Activated CD8-positive, alpha-beta memory T cell treated with anti-CD3 and anti-CD28 coated beads, Interleukin-2, amount 50 U/mL, for 4 hours (primary cell): ENCODE results near the gene SORCS2.

ENCODE experiments used
- DNase-seq: peaks from one replicate; pipeline ENCODE4 v3.0.0-alpha.2; 2020

The SORCS2 gene

DNA sequence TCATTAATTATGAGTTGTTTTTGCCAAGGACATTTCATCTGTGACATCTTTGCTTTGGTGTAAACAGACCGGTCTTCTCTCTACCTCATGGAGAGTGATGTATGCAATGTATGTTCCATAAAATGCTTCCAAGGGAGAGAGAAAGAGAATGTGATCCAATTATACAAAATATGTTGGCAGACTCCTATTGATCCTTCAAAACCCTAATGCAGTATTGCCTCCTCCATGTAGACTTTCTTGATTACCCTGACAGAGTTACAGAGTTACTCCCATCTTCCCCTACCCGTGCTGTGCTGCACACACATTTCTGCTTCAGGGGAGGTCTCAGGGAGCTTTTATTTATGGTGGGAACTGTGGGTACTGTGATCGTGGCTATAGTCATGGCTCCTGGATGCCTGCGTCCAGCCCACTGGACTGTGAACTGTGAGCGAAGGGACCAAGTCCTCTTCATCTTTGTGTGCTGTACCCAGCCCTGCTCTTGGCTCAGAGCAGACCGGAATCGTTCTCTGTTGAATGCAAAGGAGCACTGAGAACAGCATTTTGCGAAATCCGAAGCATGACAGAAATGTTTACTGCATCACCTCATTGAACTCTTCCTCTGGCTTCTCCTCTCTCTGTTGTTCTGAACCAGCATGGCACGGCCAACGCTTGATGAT, 32.7 kb downstream of the SORCS2 start:
- no peak for DNase-seq

DNA sequence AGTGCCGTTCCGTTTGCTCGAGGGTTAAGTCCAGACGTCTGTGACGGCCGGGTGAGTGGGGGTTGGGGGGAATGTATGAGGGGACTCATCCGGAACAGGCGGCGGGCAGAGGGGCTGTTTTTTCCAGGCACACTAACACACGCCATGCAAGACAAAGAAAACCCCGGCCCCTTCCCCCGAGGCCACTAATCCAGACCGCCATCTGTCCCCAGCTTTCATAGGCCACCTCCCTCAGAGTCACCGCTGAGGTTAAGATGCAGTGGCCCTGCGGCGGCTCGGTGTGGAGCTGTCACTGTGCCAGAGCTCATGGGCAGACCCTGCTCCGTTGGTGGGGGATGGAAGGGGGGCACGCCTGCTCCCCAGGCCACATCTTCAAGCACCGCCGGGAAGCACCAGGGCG, 34.1 kb downstream of the SORCS2 start:
- no peak for DNase-seq

DNA sequence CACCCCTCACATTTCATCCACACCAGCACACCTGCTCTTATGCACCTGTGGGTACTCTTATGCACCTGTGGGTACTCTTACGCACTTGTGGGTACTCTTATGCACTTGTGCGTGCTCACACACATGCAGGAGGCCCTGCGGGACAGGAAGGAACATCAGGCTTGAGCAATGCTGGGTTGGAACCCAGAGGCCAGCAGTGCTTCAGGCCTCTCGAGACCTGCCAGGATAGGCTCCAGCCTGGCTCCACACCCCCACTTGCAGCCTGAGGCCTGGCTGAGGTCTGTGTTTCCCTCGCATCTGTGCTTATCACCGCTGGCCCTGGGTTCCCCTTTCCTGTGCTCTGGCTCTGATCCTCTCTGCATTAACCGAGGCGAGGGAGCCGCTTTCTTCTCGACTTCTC, 34.7 kb downstream of the SORCS2 start:
- no peak for DNase-seq

DNA sequence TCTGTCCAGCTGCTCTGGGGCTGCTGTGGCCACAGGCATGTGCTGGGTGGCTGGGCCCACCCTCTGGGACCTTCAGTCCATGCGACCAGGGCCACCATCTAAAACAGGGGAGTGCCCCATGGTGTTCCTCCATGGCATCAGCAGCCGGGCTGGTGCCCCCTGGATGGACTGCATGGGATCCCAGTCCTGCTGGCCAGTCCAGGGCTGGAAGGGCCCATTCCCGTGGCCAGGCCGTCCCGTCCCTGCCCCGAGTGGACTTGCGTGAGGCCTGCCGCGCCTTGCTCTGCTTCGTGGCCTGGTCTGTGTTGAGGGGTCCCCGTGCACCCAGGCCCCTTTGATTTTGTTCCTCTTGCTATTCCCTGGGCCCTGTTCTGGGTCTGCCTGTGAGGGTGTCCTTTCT, 36.4 kb downstream of the SORCS2 start:
- no peak for DNase-seq

DNA sequence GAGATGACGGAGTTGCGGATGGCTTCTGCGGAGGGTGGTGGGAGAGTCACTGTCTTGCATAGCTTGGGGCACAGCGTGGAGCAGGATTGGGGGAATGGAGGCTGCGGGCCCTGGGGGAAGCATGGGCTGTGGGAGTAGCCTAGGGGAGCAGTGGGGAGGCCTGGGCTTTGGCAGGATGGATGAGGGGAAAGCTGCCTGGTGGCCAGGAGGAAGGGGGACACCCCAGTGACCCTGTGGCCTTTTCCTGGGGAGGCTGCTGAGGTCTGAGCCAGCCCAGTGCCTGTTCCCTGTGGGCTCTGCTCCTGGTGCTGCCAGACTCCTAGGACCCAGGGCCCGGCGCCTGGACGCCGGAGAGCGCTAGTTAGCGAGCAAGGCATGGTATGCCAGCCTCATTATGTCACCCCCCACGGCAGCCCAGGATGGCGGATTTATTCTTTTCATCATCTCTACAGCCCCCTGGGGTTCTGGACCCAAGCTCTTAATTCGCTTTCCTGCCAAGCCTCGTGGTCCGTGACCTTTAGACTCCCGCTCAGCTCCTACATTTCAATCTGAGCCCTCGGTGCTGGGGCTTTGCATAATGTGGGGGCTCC, 39.8 kb downstream of the SORCS2 start:
- no peak for DNase-seq

DNA sequence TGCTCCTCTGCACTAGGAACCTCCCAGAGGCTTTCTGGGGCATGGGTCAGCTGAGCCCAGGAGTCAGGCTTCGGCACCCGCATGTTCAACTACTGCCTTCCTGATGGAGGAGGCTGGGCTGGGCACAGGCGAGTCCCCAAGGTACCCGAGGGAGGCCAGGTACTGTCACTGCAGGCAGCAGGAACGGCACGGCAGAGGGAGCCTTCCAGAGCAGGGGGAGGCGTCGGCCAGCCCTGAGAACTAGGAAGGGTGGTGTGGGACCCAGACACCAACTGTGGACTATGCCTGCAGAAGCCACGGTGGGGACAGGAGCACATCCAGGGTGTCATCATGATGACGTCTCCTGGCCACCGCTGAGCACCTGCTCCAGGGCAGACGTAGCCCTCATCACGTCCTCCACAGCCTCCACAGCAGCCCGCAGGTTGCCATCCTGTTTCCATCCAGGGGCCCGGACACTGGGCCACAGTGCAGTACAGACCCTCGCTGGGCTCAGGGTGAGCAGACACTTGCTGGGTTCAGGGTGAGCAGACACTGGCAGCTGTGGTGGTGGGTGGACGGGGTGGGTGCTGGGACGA, 40.8 kb downstream of the SORCS2 start:
- DNase-seq = no peak

DNA sequence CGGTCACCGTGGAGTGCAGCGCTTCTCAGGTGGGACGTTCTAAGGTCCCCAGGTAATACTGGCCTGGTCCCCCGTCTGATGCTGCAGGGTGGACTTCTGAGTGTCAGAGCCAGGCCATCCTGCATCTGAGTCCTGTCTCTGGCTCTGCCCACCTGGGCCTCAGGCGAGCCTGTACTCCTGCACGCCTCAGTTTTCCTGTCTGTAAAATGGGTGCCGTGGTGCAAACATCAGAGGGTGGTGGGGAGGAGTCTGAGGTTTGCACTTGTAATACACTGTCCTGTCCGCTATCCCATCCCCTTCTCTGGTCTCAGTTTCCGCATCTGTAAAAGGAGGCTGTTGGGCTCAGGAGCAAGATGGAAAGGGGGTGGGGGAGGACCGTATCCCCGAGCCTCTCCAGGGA, 41.3 kb downstream of the SORCS2 start:
- DNase-seq = no peak

DNA sequence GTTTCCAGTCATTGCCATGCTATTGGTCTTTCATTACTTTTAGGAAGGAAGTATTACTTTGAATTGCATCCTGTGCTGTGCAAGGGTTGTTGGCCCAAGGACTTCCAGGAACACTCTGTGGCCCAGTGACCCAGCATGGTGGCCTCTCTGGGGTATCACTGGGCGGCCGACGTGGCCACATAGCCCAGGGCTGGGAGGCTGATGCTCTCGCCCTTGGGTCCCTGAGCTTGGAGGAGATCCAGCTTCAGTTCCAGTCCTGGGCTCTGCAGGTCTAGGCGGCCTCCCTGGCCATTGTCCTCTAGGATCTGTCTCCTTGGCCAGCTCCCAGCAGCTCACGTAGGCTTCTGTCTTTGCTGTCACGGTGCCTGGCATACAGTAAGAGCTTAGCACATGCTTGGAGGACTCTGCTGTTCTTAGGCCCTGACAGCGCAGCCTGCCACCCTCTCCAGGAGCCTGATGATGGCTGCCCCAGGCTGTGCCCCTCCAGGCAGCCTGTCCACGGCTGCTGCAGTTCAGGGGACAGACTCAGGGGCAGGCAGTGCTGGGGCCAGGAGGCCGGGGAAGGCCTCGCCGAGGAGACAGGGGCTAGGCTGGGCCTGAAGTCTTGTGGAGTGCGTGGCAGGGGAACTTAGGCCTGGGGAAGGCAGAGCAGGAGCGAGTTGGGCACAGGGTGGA, 42.2 kb downstream of the SORCS2 start:
- DNase-seq = no peak

DNA sequence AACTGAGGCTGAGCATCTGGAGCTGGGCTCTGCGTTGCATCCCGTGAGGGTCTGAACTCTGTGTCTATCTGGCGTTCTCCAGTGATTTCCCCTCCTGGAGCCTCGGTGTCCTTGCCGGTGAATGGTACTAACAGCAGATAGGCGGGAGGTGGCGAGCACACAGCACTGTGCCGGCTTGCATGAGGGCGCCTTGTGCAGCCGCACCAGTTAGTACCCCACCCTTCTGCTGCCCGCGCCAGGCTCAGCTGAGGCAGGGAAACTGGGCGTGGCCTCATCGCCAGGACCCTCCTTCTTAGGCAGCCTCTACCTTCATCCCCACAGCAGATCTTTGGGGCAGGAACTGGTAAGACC, 42.7 kb downstream of the SORCS2 start:
- DNase-seq = no peak

DNA sequence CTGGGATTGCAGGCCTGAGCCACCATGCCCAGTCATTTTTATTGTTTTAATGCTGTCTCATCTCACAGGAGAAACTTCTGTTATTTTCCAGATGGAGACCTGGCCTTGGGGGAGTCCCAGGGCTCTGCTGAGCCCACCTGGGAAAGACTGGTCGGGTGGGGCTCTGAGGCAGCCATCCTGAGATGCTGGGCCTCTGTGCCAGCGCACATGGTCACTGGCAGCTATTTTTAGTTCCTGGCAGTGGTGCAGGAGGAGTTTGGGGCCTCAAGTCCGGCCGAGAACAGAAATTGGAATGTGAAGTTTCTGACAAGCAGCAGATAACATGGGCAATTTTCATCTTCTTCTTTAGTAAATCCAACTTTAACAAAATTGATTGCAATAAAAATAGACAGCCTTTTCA, 44.5 kb downstream of the SORCS2 start:
- DNase-seq = no peak

DNA sequence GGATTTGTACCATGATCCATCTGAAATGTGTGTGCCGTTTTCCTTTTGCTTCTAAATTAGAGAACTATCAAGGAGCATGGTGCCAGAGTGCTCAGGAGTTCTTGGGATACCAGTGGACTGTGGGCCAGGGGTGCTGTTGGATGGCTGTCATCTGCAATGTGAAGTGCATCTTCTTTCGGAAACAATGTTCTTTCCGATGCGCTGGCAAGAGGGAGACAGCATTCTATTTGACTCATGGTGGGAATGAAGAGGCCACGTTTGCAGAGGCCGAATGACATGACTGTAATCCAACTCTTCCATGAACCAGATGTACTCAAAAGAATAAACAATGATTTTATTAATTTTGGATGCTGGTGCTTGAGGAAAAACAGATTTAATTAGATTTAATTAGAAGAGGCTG, 45.5 kb downstream of the SORCS2 start:
- DNase-seq = no peak

DNA sequence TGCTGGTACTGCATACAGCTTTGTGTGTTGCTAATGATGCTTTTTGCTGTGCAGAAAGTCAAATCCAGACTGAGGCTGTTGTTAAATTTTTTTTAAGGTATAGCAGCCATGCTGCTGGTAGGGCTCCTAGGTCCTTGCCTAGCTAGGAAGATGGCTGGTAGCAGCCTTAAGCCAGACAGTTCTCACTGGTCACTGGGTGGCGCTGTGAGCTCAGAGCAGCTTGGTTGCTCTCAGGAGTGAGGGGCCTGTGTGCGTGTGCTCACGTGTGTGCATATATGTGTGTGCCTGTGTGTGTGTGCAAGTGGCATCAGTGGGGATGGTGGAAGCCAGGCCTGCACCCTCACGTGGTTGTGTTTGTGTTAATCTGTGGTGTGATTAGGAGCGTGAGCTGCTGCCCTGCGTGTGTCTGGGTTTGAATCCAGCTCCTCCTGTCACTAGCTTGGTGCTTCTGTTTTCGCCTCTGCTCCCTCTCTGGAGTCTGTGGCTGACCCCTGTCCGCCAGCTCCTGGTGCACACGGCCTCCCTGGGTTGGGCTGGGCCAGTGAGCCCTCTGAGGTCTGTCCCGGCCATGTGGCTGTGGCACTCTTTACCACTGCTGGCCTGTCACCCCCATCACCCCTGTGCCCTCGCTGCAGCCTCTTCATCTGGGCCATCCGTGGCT, 46.1 kb downstream of the SORCS2 start:
- no peak for DNase-seq

DNA sequence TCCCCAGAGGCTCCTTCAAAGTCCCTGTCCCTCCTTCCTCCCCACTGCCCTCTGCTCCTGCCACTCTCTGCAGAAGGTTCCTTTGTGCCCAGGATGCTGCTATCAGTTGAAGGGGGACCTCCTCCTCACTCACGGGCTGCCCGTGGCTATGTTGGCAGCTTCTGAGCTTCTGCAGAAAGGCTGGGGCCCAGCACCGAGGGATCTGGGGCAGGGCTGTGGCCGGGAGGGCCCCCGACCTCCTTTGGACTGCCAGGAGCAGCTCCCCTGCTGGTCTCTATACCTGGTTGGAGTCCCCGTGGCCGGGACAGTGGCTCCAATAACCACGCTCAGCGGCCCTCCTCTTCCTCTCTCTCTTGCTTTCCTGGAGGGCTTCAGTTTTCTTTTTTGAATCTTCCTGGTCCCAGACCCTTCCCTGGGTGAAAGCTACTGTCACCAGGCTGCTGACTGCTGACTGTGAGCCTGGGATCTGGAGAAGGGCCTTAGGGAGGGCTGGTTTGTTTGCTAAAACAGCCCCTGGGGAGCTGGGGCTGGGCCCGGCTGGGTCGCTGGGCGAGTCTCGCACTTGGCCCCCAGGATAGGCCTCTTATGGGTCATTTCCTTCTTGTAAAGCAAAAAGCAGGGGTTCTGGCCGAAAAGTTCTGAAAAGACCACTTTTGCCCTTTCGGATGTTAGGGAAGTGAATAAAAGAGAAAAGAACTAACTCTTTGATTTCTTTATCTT, 46.9 kb downstream of the SORCS2 start:
- DNase-seq = no peak

DNA sequence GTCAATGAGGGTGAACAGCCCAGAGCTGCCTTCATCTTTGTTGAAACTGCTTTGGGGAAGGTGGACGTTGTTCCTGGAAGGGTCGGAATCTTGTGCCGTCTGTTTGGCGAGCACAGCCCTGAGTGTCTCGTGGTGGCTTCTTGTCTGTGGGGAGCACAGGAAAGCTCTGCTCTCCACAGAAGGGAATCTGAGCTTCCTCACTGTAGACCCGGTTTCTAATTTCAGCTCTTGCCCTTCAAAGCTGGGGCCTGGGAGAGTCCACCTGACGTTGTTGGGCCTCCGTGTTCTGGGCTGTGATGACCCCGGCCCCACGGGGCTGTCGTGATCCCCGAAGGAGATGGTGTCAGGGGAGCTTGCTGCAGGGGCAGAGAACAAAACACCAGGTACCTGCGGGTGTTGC, 47.5 kb downstream of the SORCS2 start:
- no peak for DNase-seq

DNA sequence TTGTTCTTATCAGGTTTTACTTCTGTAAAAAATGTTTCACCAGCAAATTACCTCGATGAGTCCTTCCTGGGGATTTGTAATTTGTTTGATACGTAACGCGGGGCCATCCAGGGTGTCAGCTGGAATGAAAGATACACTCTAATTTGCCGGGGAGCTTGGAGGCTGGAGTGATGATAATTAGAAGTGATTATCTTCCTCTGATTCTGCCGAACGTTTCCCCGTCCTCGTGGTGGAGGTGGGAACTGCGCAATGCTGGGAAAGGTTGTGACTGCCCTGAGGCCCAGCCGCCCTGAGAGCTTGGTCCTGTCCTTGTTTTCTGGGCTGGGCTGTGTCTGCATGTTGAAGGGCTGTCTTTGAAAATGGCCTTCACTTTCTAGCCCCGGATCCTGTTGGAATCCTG, 48.0 kb downstream of the SORCS2 start:
- no peak for DNase-seq

DNA sequence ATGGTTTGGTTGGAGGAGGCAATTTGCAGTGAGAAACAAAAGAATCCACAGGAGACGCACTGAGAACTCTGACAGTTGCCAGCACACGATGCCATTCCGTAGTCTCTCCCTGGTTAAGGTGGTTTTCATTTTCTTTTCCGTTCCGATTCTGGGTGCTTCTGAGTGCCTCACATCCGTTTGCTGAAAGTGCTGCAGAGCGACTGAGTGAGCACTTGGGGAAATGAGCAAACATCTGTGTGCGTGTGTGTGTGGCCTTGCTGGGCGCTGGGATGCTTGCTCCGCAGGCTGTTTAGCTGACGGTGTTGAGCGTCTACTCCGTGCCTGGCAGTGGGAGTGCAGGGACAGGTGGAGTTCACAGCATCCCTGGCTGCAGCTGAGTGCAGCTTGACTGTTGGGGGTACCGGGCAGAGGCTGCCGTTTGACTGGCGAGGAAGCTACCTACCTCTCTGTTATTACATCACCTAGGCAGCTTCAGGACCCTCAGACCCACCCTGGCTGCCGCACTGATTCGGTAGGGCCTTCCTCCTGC, 49.3 kb downstream of the SORCS2 start:
- no peak for DNase-seq

DNA sequence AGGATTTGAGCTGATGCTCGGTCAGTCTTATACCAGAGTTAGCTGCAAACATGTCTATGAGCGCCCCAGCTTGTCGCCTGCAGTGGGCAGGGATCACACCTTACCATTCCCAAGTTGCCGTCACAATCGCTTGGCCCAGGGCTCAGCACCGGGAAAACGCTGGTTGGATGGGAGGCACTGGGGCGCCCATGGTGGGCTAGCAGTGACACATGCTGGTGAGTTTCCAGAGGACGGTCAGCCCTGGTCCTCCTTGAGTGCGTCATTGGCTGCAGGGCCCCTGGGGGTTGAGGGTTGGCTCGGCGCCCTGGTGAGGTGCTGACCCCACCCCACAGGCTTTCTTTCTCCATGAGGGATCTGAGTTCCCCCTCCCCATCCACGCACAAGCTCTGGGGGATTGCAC, 50.4 kb downstream of the SORCS2 start:
- no peak for DNase-seq

DNA sequence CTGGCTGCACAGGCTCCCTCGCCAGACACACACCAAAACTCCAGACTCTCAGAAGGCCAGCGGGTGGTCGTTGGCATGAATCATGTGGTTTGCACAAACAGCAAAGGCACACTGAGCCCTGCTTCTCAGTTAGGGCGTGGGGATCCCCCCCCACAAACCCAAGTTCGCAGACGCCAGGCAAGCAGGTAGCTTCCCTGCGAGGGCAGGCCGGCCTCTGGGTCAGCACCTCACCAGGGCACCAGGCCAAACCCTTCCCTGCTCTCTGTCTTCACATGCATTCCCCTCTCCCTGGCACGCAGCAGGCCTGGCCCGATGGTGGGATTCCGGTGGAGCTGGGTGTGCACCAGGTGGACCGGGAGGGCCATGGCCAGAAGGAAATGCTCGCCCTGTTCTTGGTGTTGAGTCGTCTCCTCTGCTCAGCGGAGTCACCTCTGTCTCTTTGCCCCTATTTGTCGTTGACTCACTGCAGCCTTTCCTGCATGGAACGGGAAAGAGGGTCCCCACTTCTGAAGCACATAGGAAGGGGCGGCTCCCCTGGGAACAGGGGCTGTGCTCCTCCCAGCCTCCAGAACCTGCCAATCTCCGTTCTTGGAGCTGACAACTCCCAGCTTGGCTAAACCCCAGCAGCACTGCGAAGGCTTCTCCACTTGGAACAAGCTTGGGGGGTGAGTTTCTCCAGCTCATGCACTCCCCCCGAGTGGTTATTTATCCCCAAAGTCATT, 51.4 kb downstream of the SORCS2 start:
- DNase-seq = no peak

DNA sequence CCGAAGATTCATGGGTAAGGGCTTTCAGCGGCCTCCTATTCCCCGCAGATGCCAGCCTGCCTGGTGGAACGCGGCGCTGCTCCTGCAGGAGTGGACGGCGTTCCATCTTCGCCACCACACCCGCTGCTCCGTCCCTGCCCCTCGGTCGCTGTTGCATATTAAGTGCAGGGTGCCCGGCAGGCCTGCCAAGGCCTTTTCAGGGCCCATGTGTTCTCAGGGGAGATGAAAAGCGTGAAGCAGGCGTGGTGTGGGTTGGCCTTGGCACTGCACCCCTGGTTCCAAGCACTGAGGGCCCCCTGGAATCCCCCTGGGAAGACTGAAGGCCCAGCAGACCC, 52.0 kb downstream of the SORCS2 start:
- DNase-seq = no peak

DNA sequence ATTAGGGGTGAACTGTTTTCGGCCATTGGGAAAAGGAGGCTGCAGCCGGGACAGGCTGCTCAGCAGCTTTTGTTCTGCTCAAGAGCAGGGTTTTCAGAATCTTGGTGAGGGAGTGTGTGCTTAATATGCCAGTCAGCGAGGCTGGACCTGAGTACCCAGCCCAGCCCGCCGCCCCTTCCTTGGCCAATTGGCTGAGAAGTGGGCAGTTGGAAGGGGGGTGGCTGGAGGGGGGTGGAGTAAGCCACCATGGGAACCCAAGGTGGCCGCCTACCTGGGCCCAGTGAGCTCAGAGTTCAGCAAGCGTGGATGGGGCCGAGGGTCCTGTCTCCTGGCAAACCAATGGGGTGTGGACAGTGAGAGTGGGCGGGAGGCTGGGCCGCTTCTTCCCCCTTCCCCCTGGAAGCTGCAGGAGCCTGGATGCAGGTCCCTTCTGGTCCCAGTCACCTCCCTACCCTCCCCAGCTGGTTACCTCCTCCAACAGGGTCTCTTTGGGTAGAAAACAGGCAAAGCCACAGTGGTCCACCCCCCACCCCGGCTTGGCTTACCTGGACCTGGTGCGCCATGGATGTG, 52.5 kb downstream of the SORCS2 start:
- DNase-seq = no peak

DNA sequence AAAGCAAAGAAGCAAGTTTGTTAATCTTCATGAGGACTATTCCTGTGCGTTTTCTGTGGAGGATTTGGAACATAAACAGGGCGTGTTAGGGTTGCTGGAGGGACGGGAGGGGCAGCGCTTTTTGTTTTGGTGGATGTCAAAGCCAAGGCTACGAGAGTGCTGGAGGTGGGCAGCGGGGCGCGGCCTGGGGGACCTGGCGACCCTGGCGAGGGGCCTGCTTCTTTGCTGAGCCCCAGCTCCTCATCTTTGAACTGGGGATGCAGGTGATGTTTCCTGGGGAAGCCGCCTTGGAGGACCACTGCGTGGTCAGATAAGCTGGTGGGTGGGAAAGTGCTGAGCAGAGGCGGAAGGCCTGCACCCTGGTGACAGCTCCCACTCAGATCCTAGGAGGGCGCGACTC, 55.2 kb downstream of the SORCS2 start:
- no peak for DNase-seq

DNA sequence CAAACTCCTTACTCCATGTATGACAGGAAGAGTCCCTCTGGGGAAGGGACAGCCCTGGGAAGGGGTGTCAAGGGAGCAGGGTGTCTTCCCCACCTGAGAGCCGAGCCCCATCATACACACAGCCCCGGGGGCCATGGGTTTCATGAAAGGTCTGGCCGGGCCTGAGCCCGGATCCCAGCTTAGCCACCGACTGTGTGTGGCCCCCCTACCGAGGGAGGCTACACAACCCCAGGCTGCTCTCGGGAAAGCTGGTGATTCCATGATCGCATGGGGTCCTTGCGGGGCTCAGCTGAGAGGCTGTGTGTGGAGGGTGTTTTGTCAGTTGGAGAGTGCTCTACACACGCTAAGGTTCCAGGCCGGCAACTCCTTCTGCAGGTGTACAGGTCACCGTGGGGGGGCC, 55.6 kb downstream of the SORCS2 start:
- DNase-seq = no peak
